GM19025 (cell line): Measurements from ENCODE around the gene RBMX.
"Not testable (repeated sequence)": the region's sequence is repeated elsewhere in the genome, so short reads cannot be mapped to it uniquely, and the experiment has no call there.

Source experiments
- ATAC-seq: cut with Tn5 transposase; IDR thresholded peaks from one replicate; pipeline ENCODE4 v1.9.1; 2021; ENCODE audit warnings: mild to moderate bottlenecking, low read depth, moderate library complexity; ENCODE audit not compliant: unreplicated experiment

RBMX gene

DNA sequence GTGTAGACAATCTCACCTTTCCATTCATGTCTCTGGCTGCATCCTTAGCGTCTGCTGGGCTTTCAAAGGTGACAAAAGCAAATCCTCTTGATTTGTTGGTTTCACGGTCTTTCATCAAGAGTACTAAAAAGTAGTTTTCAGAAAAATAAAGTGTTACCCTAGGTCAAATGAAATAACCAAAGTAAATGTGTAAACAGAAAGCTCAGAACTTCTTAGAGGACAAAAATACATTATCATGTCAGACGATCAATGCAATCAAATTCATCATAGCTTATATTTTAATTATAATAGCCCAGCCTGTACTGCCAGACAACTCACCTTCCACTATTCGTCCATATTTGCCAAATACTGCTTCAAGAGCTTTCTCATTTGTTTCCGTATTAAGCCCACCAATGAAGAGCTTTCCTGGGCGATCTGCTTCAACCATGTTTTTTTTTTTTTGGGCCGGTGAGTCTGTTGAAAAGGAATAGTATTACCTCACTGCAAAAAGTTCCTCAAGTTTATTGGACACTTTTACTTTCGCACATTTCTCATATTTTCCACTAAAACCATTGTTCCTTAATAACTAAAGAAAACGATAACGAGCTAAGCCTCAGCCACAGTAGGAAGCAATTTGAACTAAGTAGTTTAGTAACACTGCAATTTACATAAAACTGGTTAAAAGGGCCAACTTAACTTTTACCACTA, 1.4 kb downstream of the RBMX start:
- ATAC-seq: no peak

DNA sequence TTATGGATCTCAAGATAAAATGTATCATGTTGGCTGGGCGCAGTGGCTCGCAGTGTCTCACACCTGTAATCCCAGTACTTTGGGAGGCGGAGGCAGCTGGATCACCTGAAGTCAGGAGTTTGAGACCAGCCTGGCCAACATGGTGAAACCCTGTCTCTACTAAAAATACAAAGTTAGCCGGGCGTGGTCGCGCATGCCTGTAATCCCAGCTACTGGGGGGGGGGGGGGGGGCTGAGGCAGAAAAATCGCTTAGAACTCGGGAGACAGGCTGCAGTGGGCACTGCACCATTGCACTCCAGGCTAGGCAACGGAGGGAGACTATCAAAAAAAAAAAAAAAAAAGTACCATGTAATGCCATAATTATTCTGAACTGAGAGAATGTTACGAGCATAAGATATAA, 2.1 kb downstream of the RBMX start:
- ATAC-seq: no peak

DNA sequence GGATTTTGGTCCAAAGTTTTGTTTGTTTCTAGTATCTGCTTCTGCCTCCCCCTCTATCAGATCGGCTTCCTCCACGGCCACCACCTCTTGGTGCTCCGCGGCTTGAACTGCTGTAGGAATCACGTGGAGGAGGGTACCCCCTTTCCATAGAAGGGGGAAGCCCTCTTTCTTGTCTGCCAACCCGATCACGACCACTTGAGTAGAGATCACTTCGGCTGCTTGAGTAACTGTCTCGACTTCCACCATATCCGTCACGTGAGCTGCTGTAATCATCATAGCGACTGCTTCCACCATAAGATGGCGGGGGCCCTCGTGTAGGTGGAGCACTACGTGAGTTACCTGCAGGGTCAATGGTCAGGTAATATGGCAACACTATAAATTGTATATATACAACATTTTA, 6.4 kb downstream of the RBMX start:
- ATAC-seq: not testable (repeated sequence)

- ATAC-seq: not testable (repeated sequence)
These were observed 7.3 kb downstream of the RBMX start for GRCh38 chrX:136873210-136873609.

- no peak for ATAC-seq
These were observed 8.3 kb downstream of the RBMX start for GRCh38 chrX:136872091-136872700.

DNA sequence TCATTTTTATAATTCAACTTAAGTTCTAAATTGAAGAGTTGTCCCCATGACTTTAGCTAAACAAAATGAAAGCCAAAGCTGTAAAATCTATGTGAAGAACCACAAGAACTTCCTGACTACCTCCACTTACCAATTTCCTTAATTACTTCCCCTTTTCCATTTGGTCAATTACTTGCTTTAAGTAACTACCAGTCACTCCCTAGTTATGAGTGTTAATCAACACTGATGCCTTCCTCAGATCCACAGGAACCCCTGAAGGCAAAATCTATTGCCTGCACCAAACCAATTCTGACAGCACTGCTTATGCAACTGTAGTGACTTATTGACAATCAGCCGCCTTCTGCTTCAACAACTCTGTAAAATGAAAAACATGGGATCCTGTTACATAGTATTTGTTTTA, 10.5 kb downstream of the RBMX start:
- ATAC-seq: no peak

- ATAC-seq: no peak
These were observed 12.1 kb downstream of the RBMX start for GRCh38 chrX:136868283-136869055.

- no peak for ATAC-seq
These were observed 13.0 kb downstream of the RBMX start for GRCh38 chrX:136867518-136867917.

DNA sequence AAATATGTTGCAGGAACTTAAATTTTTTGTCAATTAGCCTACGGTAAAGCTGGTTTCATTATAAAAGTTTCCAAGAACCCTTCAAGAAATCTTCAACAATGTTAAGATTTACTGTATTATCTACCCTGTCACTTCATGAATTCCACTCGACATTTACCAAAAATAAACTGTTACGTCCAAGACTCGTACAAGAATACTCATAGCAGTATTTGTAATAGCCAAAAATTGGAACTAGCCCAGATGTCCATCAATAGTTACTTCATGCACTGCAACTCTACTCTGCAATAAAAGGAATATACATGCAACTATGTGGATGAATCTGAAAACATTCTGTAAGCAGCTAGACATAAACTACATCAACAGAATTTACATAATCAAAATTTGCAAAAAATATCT, 13.4 kb downstream of the RBMX start:
- ATAC-seq: no peak

DNA sequence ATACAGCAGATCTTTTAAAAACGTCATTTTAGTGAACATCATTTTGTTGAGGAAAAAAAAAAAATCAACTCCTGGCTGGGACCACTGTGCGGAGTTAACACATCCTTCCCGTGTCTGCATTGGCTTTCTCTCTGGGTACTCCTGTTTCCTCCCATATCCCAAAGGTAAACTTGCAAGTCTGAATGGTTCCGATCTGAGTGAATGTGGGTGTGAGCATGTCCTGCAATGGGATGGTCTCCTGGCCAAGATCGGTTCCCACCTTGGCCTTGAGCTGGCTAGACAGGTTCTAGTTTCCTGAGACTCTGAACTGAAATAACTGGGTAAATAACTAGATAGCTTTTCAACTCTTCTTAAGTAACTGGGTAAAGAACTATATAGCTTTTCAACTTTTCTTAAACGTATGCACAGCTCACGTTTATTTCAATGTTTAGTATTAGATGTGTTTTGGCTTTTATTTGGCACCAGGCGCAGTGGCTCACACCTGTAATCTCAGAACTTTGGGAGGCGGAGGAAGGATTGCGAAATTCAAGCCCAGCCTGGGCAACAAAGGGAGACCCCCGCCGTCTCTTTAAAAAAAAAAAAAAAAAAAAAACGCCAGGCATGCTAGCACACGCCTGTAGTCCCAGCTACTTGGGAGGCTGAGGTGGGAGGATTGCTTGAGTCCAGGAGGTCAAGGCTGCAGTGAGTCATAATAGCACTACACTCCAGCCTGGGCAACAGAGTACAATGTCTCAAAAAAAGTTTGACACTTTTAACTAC, 14.0 kb downstream of the RBMX start:
- no peak for ATAC-seq

- ATAC-seq: no peak
These were observed 15.0 kb downstream of the RBMX start for GRCh38 chrX:136865270-136866158.

GRCh38 chrX:136863826-136864225, 16.7 kb downstream of the RBMX start:
- no peak for ATAC-seq

- ATAC-seq: no peak
These were observed 18.0 kb downstream of the RBMX start for GRCh38 chrX:136862546-136862945.

DNA sequence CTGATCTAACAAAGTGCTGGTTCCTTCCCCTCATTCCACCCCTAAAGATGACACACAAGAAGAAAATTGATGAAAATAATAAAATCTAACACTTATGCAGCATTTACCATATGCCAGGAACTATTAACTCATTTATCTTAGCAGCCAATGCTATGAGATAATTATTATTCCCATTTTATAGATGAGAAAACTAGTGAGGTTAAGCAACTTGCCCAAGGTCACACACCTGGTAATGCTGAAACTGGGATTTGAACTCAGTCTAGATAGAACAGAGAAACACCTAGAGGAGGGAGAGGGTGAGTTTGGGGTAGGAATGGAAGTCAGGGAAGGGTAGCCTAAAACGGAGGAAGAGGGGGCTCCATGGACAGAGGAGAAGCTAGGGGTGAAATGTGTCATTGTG, 18.6 kb downstream of the RBMX start:
- ATAC-seq: no peak

GRCh38 chrX:136858007-136858756, 22.3 kb downstream of the RBMX start:
- no peak for ATAC-seq

DNA sequence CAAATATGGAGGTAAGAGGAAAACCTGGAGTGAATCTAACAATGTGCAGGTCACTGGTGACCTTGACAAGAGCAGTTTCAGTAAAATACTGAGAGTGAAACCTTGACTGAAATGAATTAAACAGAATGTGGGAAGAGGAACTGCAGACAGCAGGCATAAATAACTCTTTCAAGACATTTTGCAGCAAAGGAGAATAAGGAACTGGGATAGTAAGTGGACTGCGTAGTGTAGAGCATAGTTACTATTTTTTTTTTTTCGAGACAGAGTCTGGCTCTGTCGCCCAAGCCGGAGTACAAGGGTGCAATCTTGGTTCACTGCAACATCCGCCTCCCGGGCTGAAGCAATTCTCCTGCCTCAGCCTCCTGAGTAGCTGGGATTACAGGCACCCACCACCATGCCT, 24.0 kb downstream of the RBMX start:
- ATAC-seq: no peak

- no peak for ATAC-seq
These were observed 24.5 kb downstream of the RBMX start for GRCh38 chrX:136856050-136856449.

- no peak for ATAC-seq
These were observed 29.0 kb downstream of the RBMX start for GRCh38 chrX:136851526-136851925.

DNA sequence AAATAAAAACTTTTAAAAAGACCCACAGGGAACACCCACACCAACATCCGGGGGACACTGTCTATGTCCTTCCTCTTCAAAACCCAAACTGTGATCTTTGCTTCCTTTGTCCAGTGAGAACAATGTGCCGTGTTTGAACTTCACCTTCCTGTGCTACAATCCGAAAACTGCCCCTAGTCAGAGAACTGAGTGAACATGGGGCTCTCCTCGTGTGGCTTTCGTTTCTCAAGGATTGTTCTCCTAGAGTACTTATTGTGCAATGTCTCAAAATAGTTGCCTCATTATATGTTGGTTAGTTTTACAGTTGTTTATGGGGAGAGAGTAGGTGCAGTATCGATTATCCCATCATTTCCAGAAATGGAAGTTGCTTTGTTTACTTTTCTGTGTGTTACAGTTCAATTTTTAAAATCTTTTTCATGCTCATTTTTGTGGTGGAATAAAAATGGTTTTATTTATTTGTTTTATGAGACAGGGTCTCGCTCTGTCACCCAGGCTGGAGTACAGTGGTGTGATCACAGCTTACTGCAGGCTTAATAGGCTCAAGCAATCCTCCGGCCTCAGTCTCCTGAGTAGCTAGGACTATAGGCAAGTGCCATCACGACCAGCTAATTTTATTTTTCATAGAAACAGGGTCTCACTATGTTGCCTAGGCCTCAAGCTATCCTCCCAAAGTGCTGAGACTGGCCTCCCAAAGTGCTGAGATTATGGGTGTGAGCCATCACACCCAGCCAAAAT, 29.9 kb downstream of the RBMX start:
- no peak for ATAC-seq
